ENCODE results near the gene DIP2B.

DIP2B gene

DNA sequence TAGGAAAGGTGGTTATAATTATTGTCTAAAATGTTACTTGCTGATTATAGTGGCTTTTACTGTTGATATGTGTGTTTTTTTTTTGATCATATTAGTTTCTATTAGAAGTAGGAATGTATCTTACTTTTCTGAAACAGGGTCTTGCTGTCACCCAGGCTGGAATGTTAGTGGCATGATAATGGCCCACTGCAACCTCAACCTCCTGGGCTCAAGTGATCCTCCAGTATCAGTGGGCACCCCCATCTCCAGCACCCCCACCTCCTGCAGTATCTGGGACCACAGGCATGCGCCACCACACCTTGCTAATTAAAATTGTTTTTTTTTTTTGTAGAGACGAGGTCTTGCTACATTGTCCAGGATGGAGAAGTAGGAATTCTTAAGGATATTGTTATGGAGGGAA, 270.5 kb downstream of the DIP2B start:
- DNase-seq (ENCODE audit: low read depth) = no peak

- DNase-seq (ENCODE audit: low read depth) = no peak
These were observed 272.3 kb downstream of the DIP2B start for GRCh38 chr12:50776749-50777728.

DNA sequence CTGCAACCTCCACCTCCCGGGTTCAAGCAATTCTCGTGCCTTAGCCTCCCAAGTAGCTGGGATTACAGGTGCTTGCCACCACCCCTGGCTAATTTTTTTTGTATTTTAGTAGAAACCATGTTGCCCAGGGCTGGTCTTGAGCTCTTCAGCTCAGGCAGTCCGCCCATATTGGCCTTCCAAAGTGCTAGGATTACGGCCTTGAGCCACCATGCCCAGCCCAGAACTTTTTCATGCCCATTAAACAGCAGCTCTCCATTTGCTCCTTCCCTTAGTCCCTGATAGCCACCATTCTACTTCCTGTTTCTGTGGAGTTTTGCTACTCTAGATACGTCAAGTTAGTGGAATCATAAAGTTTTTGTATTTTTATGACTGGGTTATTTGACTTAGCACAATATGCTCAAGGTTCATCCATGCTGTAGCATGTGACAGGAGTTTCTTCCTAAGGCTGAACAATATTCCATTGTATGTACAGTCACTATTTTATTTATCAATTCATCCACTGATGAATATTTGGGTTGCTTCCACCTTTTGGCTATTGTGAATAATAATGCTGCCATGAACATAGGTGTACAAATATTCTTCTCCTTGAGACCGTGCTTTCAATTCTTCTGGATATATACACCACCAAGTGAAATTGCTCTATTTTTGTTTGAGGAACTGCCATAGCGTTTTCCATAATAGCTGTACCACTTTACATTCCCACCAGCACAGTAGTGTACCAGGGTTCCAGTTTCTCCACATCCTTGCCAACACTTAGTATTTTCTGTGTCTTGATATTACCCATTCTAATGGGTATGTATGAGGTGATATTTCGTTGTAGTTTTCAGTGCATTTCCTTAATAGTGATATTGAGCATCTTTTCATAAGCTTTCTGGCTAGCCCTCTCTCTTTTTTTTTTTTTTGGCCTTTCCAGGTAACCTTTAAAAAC, 274.1 kb downstream of the DIP2B start:
- no peak for DNase-seq (ENCODE audit: low read depth)

DNA sequence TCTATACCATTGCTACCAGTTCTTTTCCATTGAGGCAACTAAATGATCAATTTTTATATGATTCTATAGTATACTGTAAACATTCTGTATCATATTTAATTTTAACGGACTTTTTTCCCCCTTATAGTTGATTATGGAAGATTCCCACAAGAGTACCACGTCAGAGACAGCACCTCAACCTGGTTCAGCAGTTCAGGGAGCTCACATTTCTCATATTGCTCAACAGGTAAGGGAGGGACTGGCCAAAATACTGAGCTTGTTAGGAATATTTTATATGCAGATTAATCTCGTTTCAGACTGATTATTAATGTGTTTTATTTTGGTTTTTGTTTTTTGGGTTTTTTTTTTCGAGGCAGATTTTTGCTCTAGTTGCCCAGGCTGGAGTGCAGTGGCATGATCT, 275.2 kb downstream of the DIP2B start:
- no peak for DNase-seq (ENCODE audit: low read depth)

- no peak for DNase-seq (ENCODE audit: low read depth)
These were observed 279.7 kb downstream of the DIP2B start for GRCh38 chr12:50784501-50784900.

GRCh38 chr12:50785406-50786001, 280.7 kb downstream of the DIP2B start:
- no peak for DNase-seq (ENCODE audit: low read depth)

DNA sequence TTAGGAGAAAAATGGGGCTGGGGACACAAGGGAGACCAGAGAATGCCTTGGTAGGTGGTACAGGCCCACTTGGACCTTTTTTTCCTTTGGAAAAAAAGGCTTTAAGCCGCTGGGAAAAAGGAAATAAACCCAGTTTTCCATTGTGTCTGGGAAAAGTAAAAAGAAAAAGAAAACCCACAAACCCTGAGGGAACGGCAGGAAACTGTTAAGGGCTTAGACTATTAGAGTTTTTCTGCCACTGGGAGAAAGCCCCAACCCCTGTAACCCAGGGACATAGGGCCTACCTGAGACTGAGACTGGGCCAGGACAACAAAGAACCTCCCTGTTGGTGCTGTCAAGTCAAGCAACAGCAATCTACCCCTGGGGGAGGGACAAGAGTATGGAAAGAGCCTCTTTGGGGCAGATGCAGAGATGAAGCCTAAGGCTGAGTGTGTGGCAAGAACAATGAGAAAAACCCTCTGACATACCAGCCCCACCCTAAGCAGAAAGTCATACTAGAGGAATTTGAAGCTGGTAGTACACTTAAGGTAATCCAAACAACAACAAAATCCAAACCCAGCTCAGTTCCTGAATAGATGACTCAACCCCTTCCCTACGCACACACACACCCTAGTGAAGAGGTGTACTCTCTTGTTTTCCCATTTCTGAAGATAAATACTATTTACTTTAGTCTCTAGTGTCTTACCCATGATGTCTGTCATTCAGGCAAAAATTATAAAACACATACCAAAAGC, 281.9 kb downstream of the DIP2B start:
- DNase-seq (ENCODE audit: low read depth) = no peak

DNA sequence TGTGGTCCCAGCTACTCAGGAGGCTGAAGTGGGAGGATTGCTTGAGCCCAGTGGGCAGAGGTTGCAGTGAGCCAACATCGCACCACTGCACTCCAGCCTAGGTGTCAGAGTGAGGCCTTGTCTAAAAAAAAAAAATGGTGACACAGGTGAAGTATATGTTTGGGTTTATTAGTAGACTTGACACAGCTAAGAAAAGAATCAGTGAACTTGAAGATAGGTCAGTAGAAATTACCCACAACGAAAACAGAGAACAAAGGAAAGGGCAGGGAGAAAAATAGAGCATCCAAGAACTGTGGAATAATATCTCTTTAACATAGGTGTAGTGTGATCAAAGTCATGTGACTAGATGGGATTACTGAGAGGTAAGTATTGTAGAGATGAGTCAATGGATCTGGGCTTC, 282.8 kb downstream of the DIP2B start:
- no peak for DNase-seq (ENCODE audit: low read depth)

- DNase-seq (ENCODE audit: low read depth) = no peak
These were observed 283.8 kb downstream of the DIP2B start for GRCh38 chr12:50788561-50788960.

GRCh38 chr12:50790081-50790480, 285.3 kb downstream of the DIP2B start:
- no peak for DNase-seq (ENCODE audit: low read depth)
